Gastroesophageal sphincter (tissue), 3 donors: ENCODE results near the gene SPATA46.

ENCODE experiments used
- CTCF ChIP-seq, 4 experiments: fragments of 200-600 bp in 2 of 4; fragments of 450-650 bp in 2 of 4; sonication (generic) in 1 of 4; IDR thresholded peaks; one replicate each; pipeline ENCODE4 v1.5.1; 2017 to 2019; ENCODE audit warnings: antibody characterized with exemption in 4 of 4, mild to moderate bottlenecking in 2 of 4, moderate library complexity in 2 of 4
- EP300 ChIP-seq: sonication (generic); formaldehyde crosslinking; IDR thresholded peaks from one replicate; pipeline ENCODE4 v1.6.1; 2017; ENCODE audit warnings: antibody characterized with exemption, mild to moderate bottlenecking
- POLR2A ChIP-seq, 2 donors: fragments of 450-650 bp; IDR thresholded peaks; one replicate each; pipeline ENCODE4 v1.6.1; 2017; ENCODE audit warnings: antibody characterized with exemption in 2 of 2, mild to moderate bottlenecking in 2 of 2, moderate library complexity in 1 of 2
- POLR2AphosphoS5 ChIP-seq: sonication (generic); formaldehyde crosslinking; IDR thresholded peaks from one replicate; pipeline ENCODE4 v1.6.1; 2017; ENCODE audit warnings: antibody characterized with exemption

- TF ChIP-seq CTCF (IDR thresholded peaks at IDR 0.05) (no peak), POLR2AphosphoS5 (no peak), POLR2A (IDR thresholded peaks at IDR 0.05) (no peak), EP300 (no peak)
These were observed 29.1 kb upstream of the SPATA46 start for GRCh38 chr1:162405800-162406199.
